ENCODE data around the gene B4GALT4.

Gene B4GALT4

GRCh38 chr3:119236756-119237155 is 3.9 kb downstream of the B4GALT4 start:
- no peak for DNase-seq

DNA sequence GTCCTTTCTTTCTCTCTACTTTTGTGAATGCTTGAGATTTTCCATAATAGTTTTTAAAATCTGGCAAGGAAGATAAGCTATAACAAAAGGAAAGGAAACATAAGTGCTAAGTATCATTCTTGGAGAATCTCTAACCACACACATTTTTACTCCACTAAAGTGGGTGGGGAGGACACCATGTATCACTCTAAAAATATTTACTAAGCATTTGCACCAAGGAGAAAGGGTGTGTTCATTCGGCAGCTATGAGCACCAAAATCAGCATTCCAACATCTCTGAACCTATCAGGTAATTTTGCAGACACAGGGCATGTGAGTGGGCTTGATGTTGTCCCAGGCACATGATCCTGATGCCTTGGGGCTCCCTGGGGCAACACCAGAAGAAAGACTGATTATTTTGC is 5.5 kb downstream of the B4GALT4 start:
- no peak for DNase-seq

- no peak for DNase-seq
Measured at GRCh38 chr3:119234610-119235009, 6.1 kb downstream of the B4GALT4 start.

GRCh38 chr3:119230745-119231144 is 9.9 kb downstream of the B4GALT4 start:
- no peak for DNase-seq

- DNase-seq = no peak
Measured at GRCh38 chr3:119230071-119230470, 10.6 kb downstream of the B4GALT4 start.

DNA sequence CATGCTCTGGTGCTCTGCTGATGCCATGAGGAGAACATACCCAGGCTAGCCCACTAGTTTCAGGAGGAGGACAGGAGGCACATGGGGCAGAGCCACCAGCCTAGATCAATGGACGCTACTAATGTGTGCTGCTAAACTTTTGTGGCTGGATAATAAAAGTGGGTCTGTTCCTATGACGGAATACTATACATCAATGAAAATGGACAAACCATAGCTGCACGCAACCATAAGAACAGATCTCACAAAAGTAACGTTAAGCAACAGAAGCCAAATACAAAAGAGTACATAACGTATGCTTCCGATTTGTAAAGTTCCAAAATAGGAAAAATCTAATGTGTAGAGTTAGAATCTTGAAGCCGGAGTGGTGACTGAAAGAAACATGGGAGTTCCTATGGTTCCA is 11.5 kb downstream of the B4GALT4 start:
- no peak for DNase-seq

- DNase-seq = peak in 1 of 2 experiments; percentile 8
Measured at GRCh38 chr3:119228373-119229145, 12.1 kb downstream of the B4GALT4 start.

DNA sequence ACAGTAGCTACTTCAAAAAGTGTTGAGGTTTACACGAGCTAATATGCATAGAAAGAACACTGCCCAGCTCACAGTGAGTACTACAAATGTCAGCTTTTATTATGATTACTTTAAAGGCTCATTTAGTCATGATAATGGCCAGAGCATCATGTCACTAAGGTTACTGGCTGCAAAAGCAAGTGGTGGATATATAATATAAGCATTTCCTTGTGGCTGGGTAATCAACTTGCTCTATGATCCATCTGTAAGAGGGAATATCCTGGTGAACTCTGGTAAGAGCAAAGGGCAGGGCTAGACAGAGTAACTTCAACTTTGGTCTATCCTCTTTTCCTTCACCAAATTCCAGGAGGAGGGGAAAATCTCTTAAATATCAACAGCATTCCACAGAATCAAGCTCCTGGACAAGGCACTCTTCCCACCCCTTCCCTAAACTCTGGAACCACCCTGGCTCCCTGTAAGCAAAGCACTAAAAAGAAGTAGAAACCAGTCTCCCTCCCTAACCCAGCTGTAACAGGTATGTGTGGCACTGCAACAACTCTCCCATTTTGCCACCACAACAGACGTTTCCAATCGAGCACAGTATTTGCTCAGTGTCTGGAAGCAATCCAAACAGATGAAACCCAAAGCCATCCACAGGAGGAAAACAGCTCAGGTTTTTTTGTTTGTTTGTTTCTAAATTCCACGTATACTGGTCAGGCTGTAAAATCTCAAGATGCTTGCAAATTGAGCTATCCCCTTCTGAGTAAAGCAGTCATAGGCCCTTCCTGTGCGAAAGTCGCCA is 13.4 kb downstream of the B4GALT4 start:
- DNase-seq = no peak

DNA sequence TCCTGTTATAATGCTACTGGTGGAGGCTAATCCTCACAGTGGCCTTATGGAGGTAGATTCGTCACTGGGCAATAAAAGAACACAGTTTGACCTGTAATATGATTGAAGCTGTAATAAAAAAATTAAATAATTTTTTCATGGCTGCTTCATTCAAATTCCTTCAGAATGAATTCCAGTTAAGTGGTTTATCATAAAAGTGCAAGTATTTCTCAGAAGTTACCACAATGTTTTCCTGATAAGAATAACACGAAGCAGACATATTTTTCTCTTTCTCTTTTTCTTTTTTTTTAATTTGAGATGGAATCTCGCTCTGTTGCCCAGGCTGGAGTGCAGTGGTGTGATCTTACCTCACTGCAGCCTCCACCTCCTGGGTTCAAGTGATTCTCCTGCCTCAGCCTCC is 15.6 kb downstream of the B4GALT4 start:
- no peak for DNase-seq

DNA sequence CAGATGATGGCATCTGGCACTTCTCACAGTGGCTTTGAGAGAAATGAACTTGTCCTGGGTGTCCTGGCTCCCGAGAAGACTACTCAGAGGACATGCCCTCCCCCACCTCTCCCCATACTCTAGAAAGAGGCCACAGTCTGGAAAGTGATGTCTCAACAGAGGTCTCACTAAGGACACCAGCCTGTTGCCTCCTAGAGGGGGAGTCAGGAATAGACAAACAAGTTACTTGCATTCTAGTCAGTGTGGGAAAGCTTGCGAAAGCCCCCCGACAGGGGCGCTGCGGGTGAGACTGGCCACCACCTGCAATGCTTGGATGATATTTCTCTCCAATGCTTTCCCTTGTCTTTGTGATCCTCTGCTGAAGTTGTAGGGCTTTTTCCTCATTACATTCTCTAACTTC is 17.2 kb downstream of the B4GALT4 start:
- DNase-seq = no peak

DNA sequence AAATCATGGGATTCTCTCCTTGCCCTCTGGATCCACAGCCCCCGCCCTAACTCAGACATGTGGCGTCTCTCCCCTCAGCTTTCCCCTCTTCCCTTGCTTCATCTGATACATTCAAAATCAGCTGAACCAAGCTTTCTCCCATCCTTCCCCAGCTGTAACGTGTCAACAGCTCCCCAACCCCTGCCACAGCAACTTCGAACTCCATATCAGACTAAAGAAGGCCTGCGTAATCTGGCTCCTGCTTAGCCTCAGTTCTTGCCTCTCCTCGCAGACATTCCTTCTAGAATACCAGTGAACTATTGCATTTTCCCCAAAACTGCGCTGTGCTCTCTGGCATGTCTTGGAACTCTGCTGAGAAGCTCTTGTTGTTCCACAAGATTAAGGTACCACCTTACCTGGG is 18.3 kb downstream of the B4GALT4 start:
- DNase-seq = no peak

DNA sequence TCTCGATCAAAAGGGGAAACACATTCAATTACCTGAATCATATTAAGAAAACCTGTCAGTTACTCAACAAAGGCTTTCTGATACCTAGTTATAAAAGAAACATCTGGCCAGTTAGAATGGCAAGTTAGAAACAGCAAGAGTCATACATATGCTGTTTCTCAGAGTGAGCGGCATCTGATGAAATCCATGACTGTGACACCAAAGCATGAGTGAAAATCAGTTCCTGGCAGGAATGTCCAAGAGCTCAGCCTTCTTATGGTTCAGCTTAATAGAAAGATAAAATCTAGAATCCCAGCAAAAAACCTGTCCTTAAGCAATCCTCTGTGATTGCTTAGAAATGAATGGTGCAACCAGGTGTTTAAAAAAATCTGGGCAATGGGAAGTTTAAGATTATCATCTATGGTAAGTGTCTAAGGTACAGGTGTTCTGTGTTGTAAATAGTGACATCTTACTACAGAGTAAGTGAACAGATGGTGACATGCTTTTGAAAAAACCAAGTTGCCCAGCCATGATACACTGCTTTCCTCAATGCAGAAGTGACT is 18.8 kb downstream of the B4GALT4 start:
- DNase-seq = no peak

GRCh38 chr3:119220970-119221667 is 19.6 kb downstream of the B4GALT4 start:
- DNase-seq = no peak

DNA sequence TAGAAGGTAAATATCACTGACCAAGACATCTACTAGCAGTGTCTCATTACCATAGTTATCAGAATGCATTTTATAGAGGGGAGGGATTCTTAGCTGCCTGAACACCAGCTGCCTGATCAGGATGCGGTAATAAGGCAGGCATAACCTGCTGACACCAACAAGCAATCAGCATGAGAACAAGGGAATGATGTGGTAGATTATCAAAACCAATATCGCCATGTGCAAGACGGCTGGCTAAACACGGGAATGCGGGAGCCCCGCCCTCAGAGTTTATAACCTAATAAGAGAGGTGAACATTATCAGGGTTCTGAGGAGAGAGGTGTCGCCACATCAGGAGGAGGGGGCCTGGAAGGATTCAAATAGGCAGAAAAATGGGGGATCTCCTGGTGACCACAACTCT is 20.5 kb downstream of the B4GALT4 start:
- DNase-seq = no peak

- peak; percentile 52 to 63 for DNase-seq
Measured at GRCh38 chr3:119219069-119219468, 21.6 kb downstream of the B4GALT4 start.

DNA sequence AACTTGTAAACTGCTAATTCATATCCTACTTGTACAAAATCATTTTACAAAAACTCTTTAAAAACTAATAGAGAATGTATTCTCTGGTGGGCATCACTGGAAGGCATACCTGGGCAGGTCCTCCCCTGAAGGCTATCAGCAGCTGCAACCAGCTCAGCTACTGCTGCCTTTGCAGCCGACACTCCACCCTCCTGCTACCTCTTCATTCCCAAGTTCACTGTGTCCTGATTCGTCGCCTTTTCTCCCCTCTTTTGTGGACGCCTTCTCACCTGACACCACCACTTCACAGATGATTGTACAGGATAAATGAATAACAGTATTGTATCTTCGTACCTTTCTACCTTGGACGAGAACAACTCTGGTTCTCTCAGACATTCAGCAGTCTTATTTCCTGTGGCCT is 28.9 kb downstream of the B4GALT4 start:
- no peak for DNase-seq

DNA sequence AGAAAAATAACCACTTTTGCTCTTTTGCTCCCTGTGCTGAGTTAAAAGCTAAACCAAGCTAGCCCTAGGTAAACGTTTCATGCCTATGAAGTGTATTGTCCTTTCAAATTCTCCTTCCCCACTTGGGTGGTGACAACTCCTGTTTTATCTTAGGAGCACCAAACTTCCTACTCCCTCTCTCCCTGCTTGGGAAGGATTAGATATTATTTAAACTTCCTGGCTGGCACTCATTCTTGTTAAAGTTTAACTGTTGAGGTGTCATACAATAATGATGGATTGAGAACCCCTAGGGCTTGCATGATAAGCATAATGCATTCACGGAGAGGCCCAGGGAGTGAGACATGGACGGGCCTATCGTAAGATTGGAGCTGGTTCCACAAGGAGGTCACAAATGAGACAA is 29.5 kb downstream of the B4GALT4 start:
- DNase-seq = no peak

- DNase-seq = no peak
Measured at GRCh38 chr3:119207512-119207875, 33.2 kb downstream of the B4GALT4 start.

DNA sequence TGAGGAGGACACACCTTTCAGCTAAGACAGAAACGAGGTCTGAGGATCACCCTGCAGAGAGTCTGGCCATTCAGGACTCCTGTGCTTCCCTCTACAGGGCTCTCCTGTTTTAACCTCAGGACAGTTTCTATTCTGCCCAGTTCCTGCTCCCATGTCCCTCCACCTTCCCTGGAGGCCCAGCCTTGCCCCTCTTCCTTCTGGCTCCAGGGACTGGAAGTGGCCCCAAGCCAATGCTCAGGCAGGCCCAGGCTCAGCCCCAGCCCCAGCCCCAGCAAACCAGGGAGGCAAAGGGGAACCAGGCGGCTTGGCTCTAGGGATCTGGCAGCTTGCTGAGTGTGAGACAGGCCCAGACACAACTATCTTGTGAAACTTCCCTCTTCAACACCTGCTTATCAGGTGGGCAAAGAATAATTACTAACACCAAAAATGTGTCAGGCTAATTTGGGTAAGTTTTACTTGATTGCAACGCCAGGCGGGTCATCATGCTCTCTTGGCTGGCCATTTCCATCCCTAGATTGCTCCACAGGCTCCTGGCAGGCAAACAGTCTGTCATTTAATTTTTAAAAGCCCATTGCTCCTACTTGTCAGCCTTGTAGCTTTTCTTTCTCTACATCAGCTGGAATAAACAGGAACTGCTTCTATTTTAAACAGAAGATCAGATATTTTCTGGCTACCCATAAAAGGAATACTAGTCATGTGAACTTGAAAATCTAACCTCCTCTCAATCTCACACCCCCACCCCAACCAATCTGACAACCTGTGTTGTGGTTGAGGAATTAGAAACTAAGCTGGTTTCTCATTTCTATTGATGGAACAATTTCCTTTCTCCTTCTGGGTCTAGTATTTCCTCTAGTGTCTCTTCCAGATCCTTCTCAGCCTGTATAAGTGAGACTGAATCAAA is 33.8 kb downstream of the B4GALT4 start:
- DNase-seq = no peak

GRCh38 chr3:119205685-119206084 is 35.0 kb downstream of the B4GALT4 start:
- DNase-seq = no peak

DNA sequence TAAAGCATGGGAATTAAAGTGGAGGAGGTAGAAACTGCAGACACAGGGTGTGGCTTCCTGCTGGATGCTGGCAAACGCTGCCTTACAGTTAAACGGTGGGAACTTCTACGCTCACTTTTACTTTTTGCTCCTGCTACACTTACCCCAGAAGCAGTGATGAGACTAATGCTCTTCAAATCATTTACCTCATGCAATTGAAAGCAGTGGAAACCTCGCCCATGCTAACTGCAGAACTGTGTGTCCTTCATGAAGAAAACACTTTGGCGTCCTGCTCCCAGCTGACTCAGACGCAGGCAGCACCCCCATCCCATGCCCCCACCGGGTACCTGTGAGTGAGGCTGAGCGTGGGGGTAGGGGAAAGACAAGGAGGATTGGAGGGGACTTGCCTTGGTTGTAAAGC is 35.5 kb downstream of the B4GALT4 start:
- no peak for DNase-seq

- DNase-seq = no peak
Measured at GRCh38 chr3:119195911-119196310, 44.8 kb downstream of the B4GALT4 start.

DNA sequence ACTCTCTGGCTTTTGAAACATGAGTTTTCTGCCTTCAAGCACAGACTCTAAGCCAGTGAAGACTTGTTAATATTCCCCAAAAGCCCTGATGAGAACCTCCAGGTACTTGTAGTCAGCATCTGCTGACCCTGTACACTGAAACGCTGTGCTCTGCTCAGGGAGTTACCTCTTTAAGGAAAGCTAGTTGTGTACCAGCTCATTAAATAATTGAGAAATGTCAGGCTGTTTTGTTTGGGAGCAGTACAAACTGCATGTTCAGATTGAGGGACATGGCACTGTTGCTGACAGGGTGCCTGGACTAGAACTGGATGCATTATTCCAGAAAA is 45.6 kb downstream of the B4GALT4 start:
- no peak for DNase-seq
